DND-41 (cell line): ENCODE results near the gene LRRC59.

Source experiments
- ATAC-seq: fragments of 200-7000 bp; cut with Tn5 transposase; 3 replicates; pipeline ENCODE4 v1.9.1; 2021; ENCODE audit warnings: low read depth; ENCODE audit not compliant: insufficient read depth
- DNase-seq: peaks from one replicate; pipeline ENCODE4 v3.0.0-alpha.2; 2020
- H2AFZ ChIP-seq: 2 replicates; pipeline ENCODE4 v1.6.0; 2012; ENCODE audit warnings: low read depth, low read length
- H3K27ac ChIP-seq: 2 replicates; pipeline ENCODE4 v1.5.1; 2012; ENCODE audit warnings: low read length, inconsistent platforms
- H3K27me3 ChIP-seq: fragments of 200-600 bp; sonication (generic); 2 replicates; pipeline ENCODE4 v1.6.0; 2012; ENCODE audit warnings: low read length, mild to moderate bottlenecking, inconsistent platforms; ENCODE audit not compliant: insufficient read depth, poor library complexity
- H3K36me3 ChIP-seq: 2 replicates; pipeline ENCODE4 v1.5.1; 2012; ENCODE audit warnings: low read length, inconsistent platforms; ENCODE audit not compliant: insufficient read depth
- H3K4me1 ChIP-seq: 2 replicates; pipeline ENCODE4 v1.5.1; 2012; ENCODE audit warnings: mild to moderate bottlenecking, low read length; ENCODE audit not compliant: insufficient read depth
- H3K4me2 ChIP-seq: 2 replicates; pipeline ENCODE4 v1.6.0; 2012; ENCODE audit warnings: mild to moderate bottlenecking, moderate library complexity, low read length, inconsistent platforms; ENCODE audit not compliant: insufficient read depth
- H3K4me3 ChIP-seq, 2 experiments: fragments of 200-600 bp in 1 of 2; shearing (Covaris generic) in 1 of 2; 2 replicates each; pipeline ENCODE4 v1.5.1; 2012 to 2016; ENCODE audit warnings: inconsistent platforms in 2 of 2, low read length in 2 of 2, mild to moderate bottlenecking in 2 of 2, low read depth in 1 of 2, moderate library complexity in 1 of 2
- H3K79me2 ChIP-seq: 2 replicates; pipeline ENCODE4 v1.6.0; 2012; ENCODE audit warnings: low read length, inconsistent platforms; ENCODE audit not compliant: insufficient read depth
- H3K9ac ChIP-seq: 2 replicates; pipeline ENCODE4 v1.6.0; 2012; ENCODE audit warnings: low read depth, mild to moderate bottlenecking, inconsistent platforms, low read length, moderate library complexity
- H3K9me3 ChIP-seq: 2 replicates; pipeline ENCODE4 v1.5.1; 2012; ENCODE audit warnings: low read length, moderate library complexity, mild to moderate bottlenecking, inconsistent platforms; ENCODE audit not compliant: insufficient read depth, severe bottlenecking
- H4K20me1 ChIP-seq: 2 replicates; pipeline ENCODE4 v1.6.0; 2012; ENCODE audit warnings: low read length; ENCODE audit not compliant: insufficient read depth
- EZH2 ChIP-seq: IDR thresholded peaks from 3 replicates; pipeline ENCODE4 v1.6.1; 2012; ENCODE audit warnings: borderline replicate concordance, low read depth, mild to moderate bottlenecking, moderate library complexity, low read length, inconsistent platforms; ENCODE audit not compliant: severe bottlenecking
- TF ChIP-seq, protein P1 (sequence below): IDR thresholded peaks from 2 replicates; pipeline ENCODE4 v1.5.1; 2012; ENCODE audit warnings: borderline replicate concordance, low read length, moderate library complexity, mild to moderate bottlenecking; ENCODE audit not compliant: poor library complexity, severe bottlenecking; ENCODE audit errors: extremely low read depth

The LRRC59 gene

DNA sequence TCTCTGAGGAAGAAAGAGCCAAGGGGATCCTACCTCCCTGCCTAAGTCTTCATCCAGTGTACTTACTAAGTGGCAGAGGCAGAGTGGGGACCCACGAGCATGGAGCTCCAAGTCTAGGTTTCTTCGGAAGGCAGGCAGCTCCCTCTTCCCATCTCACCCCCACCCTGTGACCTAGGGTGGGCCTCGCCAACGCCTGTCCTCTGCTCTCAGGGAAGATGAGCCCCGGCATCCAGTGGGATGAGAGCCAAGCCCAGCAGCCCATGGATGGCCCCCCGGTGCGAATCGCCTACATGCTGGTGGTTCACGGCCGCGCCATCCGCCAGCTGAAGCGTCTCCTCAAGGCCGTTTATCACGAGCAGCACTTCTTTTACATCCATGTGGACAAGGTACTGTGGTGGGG, 43.1 kb downstream of the LRRC59 start:
- no peak for DNase-seq
- no peaks in the 10 kb centered on the region for H3K9me3 ChIP-seq
- no peaks in the 10 kb centered on the region for H3K4me1 ChIP-seq
- H3K9ac ChIP-seq: no peak overlapping the region
- no peaks in the 10 kb centered on the region for H3K27me3 ChIP-seq
- no peak overlapping the region for H3K27ac ChIP-seq
- H3K79me2 ChIP-seq: peaks cover 28% of the 10 kb centered on the region
- TF ChIP-seq, protein P1, sequence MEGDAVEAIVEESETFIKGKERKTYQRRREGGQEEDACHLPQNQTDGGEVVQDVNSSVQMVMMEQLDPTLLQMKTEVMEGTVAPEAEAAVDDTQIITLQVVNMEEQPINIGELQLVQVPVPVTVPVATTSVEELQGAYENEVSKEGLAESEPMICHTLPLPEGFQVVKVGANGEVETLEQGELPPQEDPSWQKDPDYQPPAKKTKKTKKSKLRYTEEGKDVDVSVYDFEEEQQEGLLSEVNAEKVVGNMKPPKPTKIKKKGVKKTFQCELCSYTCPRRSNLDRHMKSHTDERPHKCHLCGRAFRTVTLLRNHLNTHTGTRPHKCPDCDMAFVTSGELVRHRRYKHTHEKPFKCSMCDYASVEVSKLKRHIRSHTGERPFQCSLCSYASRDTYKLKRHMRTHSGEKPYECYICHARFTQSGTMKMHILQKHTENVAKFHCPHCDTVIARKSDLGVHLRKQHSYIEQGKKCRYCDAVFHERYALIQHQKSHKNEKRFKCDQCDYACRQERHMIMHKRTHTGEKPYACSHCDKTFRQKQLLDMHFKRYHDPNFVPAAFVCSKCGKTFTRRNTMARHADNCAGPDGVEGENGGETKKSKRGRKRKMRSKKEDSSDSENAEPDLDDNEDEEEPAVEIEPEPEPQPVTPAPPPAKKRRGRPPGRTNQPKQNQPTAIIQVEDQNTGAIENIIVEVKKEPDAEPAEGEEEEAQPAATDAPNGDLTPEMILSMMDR: no peak
- TF ChIP-seq EZH2: no peak
- peaks cover 72% of the 10 kb centered on the region for H3K36me3 ChIP-seq
- no peak overlapping the region for H3K4me2 ChIP-seq
- H4K20me1 ChIP-seq: peaks cover 42% of the 10 kb centered on the region; the same call in 1 of the 2 replicates
- no peak overlapping the region for H2AFZ ChIP-seq
- H3K4me3 ChIP-seq: no peak overlapping the region
- ATAC-seq: no peak

DNA sequence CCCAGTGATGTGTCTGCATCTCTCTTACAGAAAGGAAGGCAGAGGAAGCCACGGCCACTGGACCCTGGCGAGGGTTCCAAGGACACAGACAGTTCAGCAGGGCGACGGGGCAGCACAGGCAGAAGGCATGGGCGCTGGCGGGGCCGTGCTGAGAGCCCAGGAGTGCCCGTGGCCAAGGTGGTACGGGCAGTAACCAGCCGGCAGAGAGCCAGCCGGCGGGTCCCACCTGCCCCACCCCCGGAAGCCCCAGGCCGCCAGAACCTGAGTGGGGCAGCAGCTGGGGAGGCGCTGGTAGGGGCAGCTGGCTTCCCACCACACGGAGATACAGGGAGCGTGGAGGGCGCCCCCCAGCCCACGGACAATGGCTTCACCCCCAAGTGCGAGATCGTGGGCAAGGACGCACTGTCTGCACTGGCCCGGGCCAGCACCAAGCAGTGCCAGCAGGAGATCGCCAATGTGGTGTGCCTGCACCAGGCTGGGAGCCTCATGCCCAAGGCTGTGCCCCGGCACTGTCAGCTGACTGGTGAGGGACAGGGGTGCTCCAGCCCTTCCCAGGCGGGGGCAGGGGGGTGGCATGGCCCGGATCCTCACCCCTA, 43.6 kb downstream of the LRRC59 start:
- TF ChIP-seq, protein P1: no peak
- no peak for TF ChIP-seq EZH2
- Histone ChIP-seq H3K4me3 (no peak overlapping the region), H3K9me3 (no peaks in the 10 kb centered on the region), H3K9ac (no peak overlapping the region), H3K36me3 (peaks cover 67% of the 10 kb centered on the region), H3K27ac (no peak overlapping the region), H3K4me1 (no peaks in the 10 kb centered on the region), H3K79me2 (peaks cover 33% of the 10 kb centered on the region), H3K27me3 (no peaks in the 10 kb centered on the region), H3K4me2 (no peak overlapping the region), H2AFZ (no peak overlapping the region), H4K20me1 (peaks cover 42% of the 10 kb centered on the region; the same call in 1 of the 2 replicates)
- no peak for DNase-seq
- ATAC-seq: no peak

- Histone ChIP-seq H3K36me3 (peaks cover 60% of the 10 kb centered on the region), H3K9me3 (no peaks in the 10 kb centered on the region), H3K27ac (no peak overlapping the region), H3K79me2 (peaks cover 38% of the 10 kb centered on the region), H3K4me3 (no peak overlapping the region), H4K20me1 (peaks cover 42% of the 10 kb centered on the region; the same call in 1 of the 2 replicates), H3K9ac (no peak overlapping the region), H3K4me2 (no peak overlapping the region), H3K4me1 (no peaks in the 10 kb centered on the region), H3K27me3 (no peaks in the 10 kb centered on the region), H2AFZ (no peak overlapping the region)
- no peak for ATAC-seq
- TF ChIP-seq EZH2: no peak
- TF ChIP-seq, protein P1: no peak
- DNase-seq: no peak
These were observed 44.4 kb downstream of the LRRC59 start for GRCh38 chr17:50352693-50353599.
